GM12864 (cell line): Measurements from ENCODE around the gene ARHGAP42.
A peak's percentile ranks its signal among the peaks of the same experiment; 100 is the strongest.

Source experiments
- DNase-seq: peaks from one replicate; pipeline ENCODE4 v3.0.0-alpha.2; 2011; ENCODE audit warnings: low read depth
- H3K4me3 ChIP-seq: 2 replicates; pipeline ENCODE4 v1.5.1; 2011; ENCODE audit warnings: mild to moderate bottlenecking, low read depth, low read length, control low read depth
- TF ChIP-seq, protein P1 (sequence below): IDR thresholded peaks from 2 replicates; pipeline ENCODE4 v1.5.1; 2011; ENCODE audit warnings: low read depth, mild to moderate bottlenecking, moderate library complexity, low read length, control low read depth, inconsistent platforms; ENCODE audit errors: missing control alignments

The ARHGAP42 gene

DNA sequence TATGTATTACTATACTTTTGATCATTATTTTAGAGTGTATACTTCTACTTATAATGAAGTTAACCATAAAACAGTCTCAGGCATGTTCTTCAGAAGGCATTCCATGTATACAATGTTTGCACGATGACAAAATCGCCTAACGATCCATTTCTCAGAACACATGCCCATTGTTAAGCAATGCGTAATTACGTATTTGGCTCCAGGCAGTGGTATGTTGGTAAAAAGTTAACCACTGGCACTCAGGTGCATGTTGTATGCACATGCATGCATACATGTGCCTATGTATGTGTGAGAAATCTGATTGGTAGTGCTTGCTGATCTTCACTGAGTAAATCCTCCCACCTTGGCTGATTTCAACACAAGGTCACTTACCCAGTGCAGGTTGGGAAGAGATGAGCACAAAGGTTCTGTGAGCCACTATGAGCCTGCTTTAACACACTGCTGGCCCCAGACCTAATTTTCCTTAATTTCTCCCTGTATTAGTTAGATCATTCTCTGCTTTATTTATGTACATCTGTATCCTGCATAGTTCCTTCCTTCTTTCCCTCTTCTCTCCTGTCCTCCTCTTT lies 164.6 kb downstream of the ARHGAP42 start:
- TF ChIP-seq, protein P1, sequence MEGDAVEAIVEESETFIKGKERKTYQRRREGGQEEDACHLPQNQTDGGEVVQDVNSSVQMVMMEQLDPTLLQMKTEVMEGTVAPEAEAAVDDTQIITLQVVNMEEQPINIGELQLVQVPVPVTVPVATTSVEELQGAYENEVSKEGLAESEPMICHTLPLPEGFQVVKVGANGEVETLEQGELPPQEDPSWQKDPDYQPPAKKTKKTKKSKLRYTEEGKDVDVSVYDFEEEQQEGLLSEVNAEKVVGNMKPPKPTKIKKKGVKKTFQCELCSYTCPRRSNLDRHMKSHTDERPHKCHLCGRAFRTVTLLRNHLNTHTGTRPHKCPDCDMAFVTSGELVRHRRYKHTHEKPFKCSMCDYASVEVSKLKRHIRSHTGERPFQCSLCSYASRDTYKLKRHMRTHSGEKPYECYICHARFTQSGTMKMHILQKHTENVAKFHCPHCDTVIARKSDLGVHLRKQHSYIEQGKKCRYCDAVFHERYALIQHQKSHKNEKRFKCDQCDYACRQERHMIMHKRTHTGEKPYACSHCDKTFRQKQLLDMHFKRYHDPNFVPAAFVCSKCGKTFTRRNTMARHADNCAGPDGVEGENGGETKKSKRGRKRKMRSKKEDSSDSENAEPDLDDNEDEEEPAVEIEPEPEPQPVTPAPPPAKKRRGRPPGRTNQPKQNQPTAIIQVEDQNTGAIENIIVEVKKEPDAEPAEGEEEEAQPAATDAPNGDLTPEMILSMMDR = no peak
- DNase-seq = no peak
- no peak overlapping the region for H3K4me3 ChIP-seq

DNA sequence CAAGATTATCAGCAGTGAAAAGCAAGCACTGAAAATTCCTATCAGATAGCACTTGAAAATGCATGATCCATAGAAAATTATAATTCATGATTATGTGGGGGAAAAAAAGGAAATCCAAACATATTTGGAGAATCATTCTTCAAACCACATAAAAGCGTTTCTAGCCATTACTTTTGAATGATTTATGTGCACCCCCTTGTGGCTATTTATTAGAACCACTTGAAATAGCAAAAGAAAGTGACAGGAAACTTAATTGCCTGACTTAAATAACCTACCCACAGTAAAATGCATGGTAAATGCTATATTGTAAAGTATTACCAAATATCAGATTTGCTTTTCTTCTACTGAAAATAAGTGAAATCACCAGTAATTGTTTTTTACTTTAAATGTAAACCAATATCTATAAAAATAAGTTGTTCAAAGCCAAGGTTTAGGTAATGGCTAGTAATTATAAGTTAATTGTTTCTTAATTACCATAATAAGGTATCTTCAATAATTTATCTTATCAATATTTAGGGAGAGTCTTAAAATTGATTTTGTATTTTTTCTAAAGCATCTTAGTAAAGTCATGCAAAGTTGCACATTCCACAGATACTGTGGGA lies 168.5 kb downstream of the ARHGAP42 start:
- H3K4me3 ChIP-seq = no peak overlapping the region
- peak; percentile 7 for DNase-seq
- TF ChIP-seq, protein P1 = peak; percentile 50

DNA sequence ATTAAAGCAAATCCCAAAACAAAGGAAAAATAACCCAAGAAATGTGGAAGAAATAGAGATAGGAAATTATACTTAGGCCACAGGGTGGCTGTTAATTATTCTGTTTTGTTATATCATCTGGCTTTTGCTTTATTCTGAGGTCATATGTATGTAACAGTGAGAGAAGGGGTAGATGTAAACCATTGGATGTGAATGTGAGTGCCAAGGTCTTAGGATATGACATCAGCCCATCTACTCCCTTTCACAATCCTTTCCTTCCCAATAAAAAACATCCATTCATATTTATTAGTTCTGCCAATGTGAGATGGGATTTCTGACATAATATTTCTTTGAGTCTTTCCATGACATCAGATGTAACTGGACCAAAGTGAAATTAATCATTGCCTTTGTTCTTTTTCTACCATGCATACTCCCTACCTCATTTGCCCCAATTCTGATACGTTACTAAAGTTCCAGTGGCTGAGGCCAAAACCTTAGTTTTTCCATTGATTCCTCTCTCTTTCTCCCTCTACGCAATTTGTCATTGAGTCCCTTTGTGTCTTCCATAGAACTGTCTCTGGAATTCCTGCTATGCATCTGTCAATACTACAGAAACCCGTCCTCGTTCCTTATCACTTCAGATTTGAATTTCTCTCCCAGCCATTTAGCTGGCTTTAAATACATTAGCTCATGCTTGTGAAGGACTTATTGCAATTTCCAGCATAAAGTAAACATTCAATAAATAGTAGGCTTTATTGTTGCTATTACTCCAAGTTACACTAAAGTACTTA lies 170.3 kb downstream of the ARHGAP42 start:
- no peak for DNase-seq
- H3K4me3 ChIP-seq = no peak overlapping the region
- TF ChIP-seq, protein P1 = no peak

DNA sequence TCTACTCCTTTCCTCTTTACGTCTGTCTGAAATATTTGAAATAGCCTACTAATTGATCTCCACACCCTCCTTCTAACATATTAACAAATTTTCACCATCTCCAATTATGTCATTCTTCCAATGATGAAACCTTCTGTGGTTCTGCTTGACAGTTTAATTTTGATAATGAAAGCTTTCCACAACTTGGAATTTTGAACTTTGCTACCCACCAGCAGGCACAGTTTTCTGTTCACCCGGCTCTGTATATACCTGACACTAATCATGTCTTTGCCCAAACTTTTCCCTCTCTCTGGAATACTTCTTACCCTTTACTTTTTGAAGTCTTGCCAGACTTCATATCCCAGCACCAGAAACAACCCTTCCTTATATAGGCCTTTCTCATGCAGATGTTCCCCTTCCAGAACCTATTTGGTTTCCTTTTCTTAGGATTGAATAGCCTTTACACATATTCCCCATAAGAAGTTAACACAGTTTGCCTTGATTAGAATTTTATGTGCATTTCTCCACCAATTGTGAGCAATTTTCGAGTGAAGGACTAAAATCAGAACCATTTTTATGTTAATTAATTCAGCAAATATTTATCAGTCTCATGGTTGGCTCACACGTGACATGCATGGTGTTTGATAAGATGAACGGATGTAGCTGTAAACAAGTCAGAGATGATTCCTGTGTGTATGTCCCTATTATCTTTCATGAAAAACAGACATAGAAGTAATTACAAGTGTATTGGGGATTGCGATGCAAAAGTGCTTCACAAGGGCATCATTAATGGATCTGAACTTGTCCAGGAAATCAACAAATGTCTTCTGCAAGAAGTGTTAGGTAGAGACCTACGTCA lies 173.4 kb downstream of the ARHGAP42 start:
- TF ChIP-seq, protein P1 = no peak
- no peak for DNase-seq
- no peak overlapping the region for H3K4me3 ChIP-seq

DNA sequence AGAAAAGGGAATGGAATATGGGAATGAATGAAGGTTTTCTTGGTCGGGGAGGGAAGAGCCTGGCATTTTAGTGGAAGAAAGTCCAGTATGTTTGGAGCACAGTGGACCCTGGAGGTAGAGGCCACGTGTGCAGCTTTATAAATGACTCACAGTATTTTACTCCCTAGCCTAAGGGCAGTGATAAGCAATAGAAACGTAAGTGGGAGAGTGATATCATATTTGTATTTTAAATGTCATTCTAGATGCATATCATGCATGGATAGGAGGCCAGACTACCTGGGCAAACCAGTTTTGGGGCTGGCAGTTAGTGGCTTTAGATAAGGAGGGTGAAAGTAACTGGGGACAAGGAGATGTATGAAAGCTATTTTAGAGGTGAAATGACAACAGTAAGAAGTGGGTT lies 174.1 kb downstream of the ARHGAP42 start:
- DNase-seq = no peak
- H3K4me3 ChIP-seq = no peak overlapping the region
- TF ChIP-seq, protein P1 = no peak

- no peak overlapping the region for H3K4me3 ChIP-seq
- peak; percentile 25 for DNase-seq
- TF ChIP-seq, protein P1 = no peak
Observed at GRCh38 chr11:100863080-100863581, 176.0 kb downstream of the ARHGAP42 start.
